ENCODE results near the gene LHX8.
A peak's percentile ranks its signal among the peaks of the same experiment; 100 is the strongest.

The LHX8 gene

DNA sequence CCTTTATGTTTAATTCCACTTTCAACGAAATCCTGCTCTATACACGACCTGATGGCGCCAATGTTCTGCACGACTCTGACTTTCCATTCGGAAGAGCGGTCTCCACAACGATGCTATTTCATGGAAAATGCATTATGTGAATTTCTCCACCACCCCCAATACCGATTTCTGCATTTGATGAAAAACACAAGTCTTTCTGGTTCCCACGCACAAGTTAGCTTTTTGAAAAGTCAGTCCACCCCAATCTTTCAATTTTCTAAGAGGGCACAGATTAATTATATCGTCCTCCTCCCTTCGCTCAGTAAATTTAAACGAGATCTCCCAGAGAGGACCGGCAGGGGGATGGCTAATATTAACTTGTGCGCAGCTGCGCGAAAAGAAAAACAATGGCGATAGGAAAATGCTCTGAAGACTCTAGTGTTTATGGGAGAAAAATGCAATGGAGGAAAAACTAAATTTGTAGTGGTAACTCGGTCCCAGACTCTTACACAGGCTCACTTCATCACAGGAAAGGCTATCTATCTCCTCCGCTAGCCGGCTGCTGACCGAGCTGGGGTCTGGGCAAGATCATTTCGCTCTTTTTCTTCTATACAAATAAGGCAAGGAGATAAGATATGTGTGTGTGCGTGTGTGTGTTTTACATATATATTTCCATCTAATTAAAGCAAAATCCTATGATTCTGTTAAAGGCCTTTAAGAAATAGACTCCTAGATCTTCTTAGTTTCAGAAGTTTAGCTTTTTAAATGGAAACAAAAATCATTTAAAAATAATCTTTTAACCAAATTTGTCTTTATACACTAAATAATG is 1.2 kb upstream of the LHX8 start:
- no peak for ATAC-seq (ENCODE audit: low read depth)

DNA sequence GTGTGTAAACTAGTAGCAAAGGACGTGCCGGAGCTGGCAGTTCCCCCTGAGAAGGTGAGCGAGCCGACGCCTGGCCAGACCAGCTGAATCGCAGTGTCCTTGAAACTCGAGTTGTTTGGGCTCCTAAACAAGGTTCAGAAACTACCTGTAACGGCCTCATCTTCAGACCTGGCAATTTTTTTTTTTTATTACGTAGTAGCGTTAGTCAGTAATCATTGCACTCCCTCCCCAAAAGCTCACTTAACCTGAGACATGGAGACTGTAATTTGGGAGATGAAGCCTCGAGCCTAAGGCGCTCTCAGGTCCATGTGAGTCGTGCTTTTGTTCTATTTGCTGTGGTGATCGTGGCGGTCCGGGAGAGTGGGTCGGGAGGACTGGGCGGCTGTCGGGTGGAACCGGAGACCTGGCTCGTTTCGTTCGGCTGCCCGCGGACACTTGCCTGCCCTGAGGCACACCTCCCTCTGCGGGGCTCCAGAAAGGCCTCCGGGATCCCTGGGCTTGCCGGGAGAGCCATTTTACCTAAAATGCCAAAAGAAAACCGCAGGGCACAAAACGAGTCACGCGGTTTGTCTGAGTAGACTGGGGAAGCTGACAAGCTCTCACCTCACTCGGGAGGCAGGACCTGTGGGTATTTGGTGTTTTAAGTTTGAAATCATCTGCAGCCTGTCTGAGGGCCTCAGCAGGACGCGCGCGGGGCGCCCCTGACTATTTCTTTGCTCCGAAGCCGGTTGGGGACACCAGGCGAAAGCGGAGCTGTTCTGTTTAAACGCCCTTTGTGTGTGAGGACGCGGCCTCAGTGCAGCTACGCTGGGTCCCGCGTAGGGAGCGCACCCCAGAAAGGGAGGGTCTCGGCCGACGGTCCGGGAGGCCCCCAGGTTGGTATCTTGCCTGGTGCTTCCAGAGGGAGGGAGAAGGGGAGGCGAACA is 722 bp downstream of the LHX8 start:
- H3K4me1 ChIP-seq (ENCODE audit: insufficient read depth, poor library complexity, severe bottlenecking): no peaks in the 10 kb centered on the region
- no peak overlapping the region for H3K27ac ChIP-seq (ENCODE audit: poor library complexity, severe bottlenecking)
- ATAC-seq (ENCODE audit: low read depth) (peak; percentile 20; the same call in 2 of the 3 replicates), DNase-seq (ENCODE audit: low spot score) (no peak)
- H3K4me3 ChIP-seq (ENCODE audit: severe bottlenecking): no peak overlapping the region
- H3K27me3 ChIP-seq (ENCODE audit: insufficient read depth, poor library complexity, severe bottlenecking): peaks cover 99% of the 10 kb centered on the region
- TF ChIP-seq, protein P1, sequence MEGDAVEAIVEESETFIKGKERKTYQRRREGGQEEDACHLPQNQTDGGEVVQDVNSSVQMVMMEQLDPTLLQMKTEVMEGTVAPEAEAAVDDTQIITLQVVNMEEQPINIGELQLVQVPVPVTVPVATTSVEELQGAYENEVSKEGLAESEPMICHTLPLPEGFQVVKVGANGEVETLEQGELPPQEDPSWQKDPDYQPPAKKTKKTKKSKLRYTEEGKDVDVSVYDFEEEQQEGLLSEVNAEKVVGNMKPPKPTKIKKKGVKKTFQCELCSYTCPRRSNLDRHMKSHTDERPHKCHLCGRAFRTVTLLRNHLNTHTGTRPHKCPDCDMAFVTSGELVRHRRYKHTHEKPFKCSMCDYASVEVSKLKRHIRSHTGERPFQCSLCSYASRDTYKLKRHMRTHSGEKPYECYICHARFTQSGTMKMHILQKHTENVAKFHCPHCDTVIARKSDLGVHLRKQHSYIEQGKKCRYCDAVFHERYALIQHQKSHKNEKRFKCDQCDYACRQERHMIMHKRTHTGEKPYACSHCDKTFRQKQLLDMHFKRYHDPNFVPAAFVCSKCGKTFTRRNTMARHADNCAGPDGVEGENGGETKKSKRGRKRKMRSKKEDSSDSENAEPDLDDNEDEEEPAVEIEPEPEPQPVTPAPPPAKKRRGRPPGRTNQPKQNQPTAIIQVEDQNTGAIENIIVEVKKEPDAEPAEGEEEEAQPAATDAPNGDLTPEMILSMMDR (IDR thresholded peaks at IDR 0.05; ENCODE audit: poor library complexity, severe bottlenecking): no peak
- no peaks in the 10 kb centered on the region for H3K36me3 ChIP-seq (ENCODE audit: low read depth)
- no peaks in the 10 kb centered on the region for H3K9me3 ChIP-seq (ENCODE audit: severe bottlenecking)

More for the DNA sequence above, 1.2 kb upstream of the LHX8 start:
- Histone ChIP-seq H3K27ac (ENCODE audit: poor library complexity, severe bottlenecking) (no peak overlapping the region), H3K9me3 (ENCODE audit: severe bottlenecking) (no peaks in the 10 kb centered on the region), H3K36me3 (ENCODE audit: low read depth) (no peaks in the 10 kb centered on the region), H3K4me1 (ENCODE audit: insufficient read depth, poor library complexity, severe bottlenecking) (no peaks in the 10 kb centered on the region), H3K27me3 (ENCODE audit: insufficient read depth, poor library complexity, severe bottlenecking) (peaks cover 99% of the 10 kb centered on the region), H3K4me3 (ENCODE audit: severe bottlenecking) (no peak overlapping the region)
- no peak for DNase-seq (ENCODE audit: low spot score)
- TF ChIP-seq, protein P1 (IDR thresholded peaks at IDR 0.05; ENCODE audit: poor library complexity, severe bottlenecking): no peak

DNA sequence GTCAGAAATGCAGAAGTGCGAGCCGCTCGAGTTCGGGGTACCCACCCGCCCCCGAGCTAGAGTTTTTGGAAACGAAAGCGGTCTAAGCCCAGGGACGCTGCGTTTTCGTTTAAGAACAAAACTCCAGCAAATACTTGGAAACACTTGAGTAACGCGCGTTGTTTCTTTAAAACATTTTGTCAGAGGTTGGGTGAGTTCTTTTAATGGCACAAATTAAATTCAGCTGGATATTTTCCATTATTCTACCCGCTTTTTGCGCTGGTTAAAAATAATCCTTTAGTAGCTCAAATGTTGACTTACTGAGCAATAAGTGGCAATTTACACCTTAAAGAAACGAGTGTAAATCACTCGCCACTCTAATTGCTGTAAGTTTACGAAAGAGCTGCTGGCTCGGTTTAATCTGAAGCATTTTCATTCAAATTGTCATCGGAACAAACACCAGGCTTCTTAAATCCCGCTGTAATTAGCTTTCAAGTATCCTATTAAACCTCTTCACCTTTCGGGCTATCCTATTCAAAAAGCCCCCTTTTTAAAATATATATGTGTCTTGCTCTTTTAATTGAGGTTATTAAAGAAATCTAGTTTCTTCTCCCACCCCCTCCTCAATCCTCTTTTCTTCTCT is 1.5 kb downstream of the LHX8 start:
- no peak for ATAC-seq (ENCODE audit: low read depth)
- H3K27ac ChIP-seq (ENCODE audit: poor library complexity, severe bottlenecking): no peak overlapping the region
- H3K27me3 ChIP-seq (ENCODE audit: insufficient read depth, poor library complexity, severe bottlenecking): peaks cover 99% of the 10 kb centered on the region
- H3K4me1 ChIP-seq (ENCODE audit: insufficient read depth, poor library complexity, severe bottlenecking): no peaks in the 10 kb centered on the region
- H3K4me3 ChIP-seq (ENCODE audit: severe bottlenecking): no peak overlapping the region
- H3K36me3 ChIP-seq (ENCODE audit: low read depth): no peaks in the 10 kb centered on the region
- H3K9me3 ChIP-seq (ENCODE audit: severe bottlenecking): no peaks in the 10 kb centered on the region
- TF ChIP-seq, protein P1 (IDR thresholded peaks at IDR 0.05; ENCODE audit: poor library complexity, severe bottlenecking): no peak
- no peak for DNase-seq (ENCODE audit: low spot score)

DNA sequence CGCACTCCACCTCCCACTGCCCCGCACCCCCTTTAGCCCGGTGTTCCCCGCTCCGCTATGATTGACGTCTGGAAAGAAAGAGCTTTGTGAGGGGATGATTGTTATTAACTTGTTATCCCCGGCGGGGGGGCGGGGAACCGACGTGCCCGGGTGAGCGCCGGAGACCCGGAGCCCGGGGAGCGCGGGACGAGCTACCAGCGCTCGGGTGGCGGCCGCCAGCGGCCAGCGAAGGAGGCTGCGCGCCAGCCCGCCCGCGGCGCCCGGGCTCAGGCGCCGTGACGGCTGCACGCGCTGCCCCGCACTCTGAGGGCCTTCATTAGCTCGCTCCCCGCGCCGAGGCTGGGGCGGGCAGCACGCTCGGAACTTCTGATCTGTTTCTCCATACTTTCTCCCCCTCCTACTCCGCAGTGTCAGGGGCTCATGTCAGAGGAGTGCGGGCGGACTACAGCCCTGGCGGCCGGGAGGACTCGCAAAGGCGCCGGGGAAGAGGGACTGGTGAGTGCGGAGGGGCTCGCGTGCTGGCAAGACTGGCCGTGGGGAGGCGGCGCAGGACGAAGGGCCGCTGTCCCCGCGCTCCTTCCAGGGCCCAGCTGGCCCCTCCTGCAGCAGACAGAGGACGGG is 2.1 kb downstream of the LHX8 start:
- H3K27ac ChIP-seq (ENCODE audit: poor library complexity, severe bottlenecking): no peak overlapping the region
- ATAC-seq (ENCODE audit: low read depth) (no peak), DNase-seq (ENCODE audit: low spot score) (no peak)
- peaks cover 99% of the 10 kb centered on the region for H3K27me3 ChIP-seq (ENCODE audit: insufficient read depth, poor library complexity, severe bottlenecking)
- H3K4me3 ChIP-seq (ENCODE audit: severe bottlenecking): no peak overlapping the region
- H3K36me3 ChIP-seq (ENCODE audit: low read depth): no peaks in the 10 kb centered on the region
- H3K9me3 ChIP-seq (ENCODE audit: severe bottlenecking): no peaks in the 10 kb centered on the region
- H3K4me1 ChIP-seq (ENCODE audit: insufficient read depth, poor library complexity, severe bottlenecking): no peaks in the 10 kb centered on the region
- TF ChIP-seq, protein P1 (IDR thresholded peaks at IDR 0.05; ENCODE audit: poor library complexity, severe bottlenecking): no peak
